Endothelial cell of umbilical vein (primary cell): ENCODE measurements around the gene PRKAR2B. TPM values are rescaled to one million over a fixed set of nuclear protein-coding genes. Genes with fewer than 3 reads are reported as not detected.

Experiments
- BruUV-seq: library from RNA; stranded (reverse); fragments of 400-500 nt; replicated peaks from 2 replicates; lab custom pipeline; 2021; lab: Mats Ljungman, UMichigan
- CTCF ChIA-PET: fragments of 300-600, 350-600 bp; sonication (Branson Sonifier 250); formaldehyde crosslinking; loops from one replicate; lab custom pipeline; 2021; ENCODE audit warnings: antibody characterized with exemption, inconsistent platforms; lab: Charles Lee
- POLR2A ChIA-PET: fragments of 300-600, 350-600 bp; sonication (Branson Sonifier 250); formaldehyde crosslinking; loops from one replicate; lab custom pipeline; 2021; ENCODE audit warnings: antibody characterized with exemption, inconsistent platforms; lab: Charles Lee
- DNase-seq: peaks from one replicate; pipeline ENCODE4 v3.0.0-alpha.2; 2011; ENCODE audit warnings: low read depth, low spot score
- FAIRE-seq: peaks from 2 replicates; lab custom pipeline; 2011; peaks lifted over from hg19 to GRCh38; lab: Jason Lieb, UNC
- H2AFZ ChIP-seq: 2 replicates; pipeline ENCODE4 v1.6.0; 2012; ENCODE audit warnings: low read depth, low read length, control low read depth, inconsistent platforms
- H3K27ac ChIP-seq: 2 replicates; pipeline ENCODE4 v1.5.1; 2011; ENCODE audit warnings: low read depth, mild to moderate bottlenecking, control low read depth, low read length, moderate library complexity; ENCODE audit not compliant: insufficient read depth
- H3K27me3 ChIP-seq, 2 experiments: 2 replicates each; pipeline versions ENCODE4 v1.6.0 to v1.6.1; 2011; ENCODE audit warnings: low read length in 2 of 2, mixed read lengths in 1 of 2; ENCODE audit not compliant: control insufficient read depth in 2 of 2, insufficient read depth in 2 of 2
- H3K36me3 ChIP-seq, 2 experiments: 2 replicates in 1 of 2; 3 replicates in 1 of 2; pipeline ENCODE4 v1.5.1; 2011; ENCODE audit warnings: low read length in 2 of 2, mild to moderate bottlenecking in 1 of 2, moderate library complexity in 1 of 2; ENCODE audit not compliant: control insufficient read depth in 2 of 2, insufficient read depth in 2 of 2; ENCODE audit errors: extremely low read depth in 1 of 2
- H3K4me1 ChIP-seq: 3 replicates; pipeline ENCODE4 v1.5.1; 2011; ENCODE audit warnings: mild to moderate bottlenecking, low read length; ENCODE audit not compliant: control insufficient read depth, insufficient read depth; ENCODE audit errors: extremely low read depth
- H3K4me2 ChIP-seq: 2 replicates; pipeline ENCODE4 v1.6.1; 2011; ENCODE audit warnings: low read length, control low read depth, mixed read lengths; ENCODE audit not compliant: insufficient read depth
- H3K4me3 ChIP-seq, 3 experiments: fragments of 200-600 bp in 1 of 3; sonication (generic), shearing (Covaris generic) in 1 of 3; replicated peaks in 1 of 3; 2 replicates each; pipeline ENCODE4 v1.5.1; 2011 to 2016; ENCODE audit warnings: control low read depth in 3 of 3, low read length in 3 of 3, mild to moderate bottlenecking in 2 of 3, inconsistent platforms in 1 of 3, low read depth in 1 of 3, moderate library complexity in 1 of 3; ENCODE audit not compliant: insufficient read depth in 1 of 3
- H3K79me2 ChIP-seq: 2 replicates; pipeline ENCODE4 v1.6.0; 2012; ENCODE audit warnings: low read length, inconsistent platforms; ENCODE audit not compliant: control insufficient read depth, insufficient read depth
- H3K9ac ChIP-seq: replicated peaks from 2 replicates; pipeline ENCODE3; 2011; ENCODE audit warnings: low read length, control low read depth; ENCODE audit not compliant: insufficient read depth; ENCODE audit errors: extremely low read depth
- H3K9me1 ChIP-seq: replicated peaks from 3 replicates; pipeline ENCODE4 v1.6.0; 2011; ENCODE audit warnings: mild to moderate bottlenecking, low read length; ENCODE audit not compliant: control insufficient read depth, insufficient read depth; ENCODE audit errors: extremely low read depth
- H3K9me3 ChIP-seq: replicated peaks from 2 replicates; pipeline ENCODE4 v1.5.1; 2012; ENCODE audit warnings: low read length, inconsistent platforms; ENCODE audit not compliant: control insufficient read depth, insufficient read depth
- H4K20me1 ChIP-seq: replicated peaks from 2 replicates; pipeline ENCODE3; 2011; ENCODE audit warnings: mild to moderate bottlenecking, low read length; ENCODE audit not compliant: control insufficient read depth, insufficient read depth; ENCODE audit errors: extremely low read depth
- CTCF ChIP-seq, 2 donors: IDR thresholded peaks; 1 replicate in 1 of 2; 2 replicates in 1 of 2; pipeline ENCODE4 v1.5.1; 2011; ENCODE audit warnings: low read length in 2 of 2, mild to moderate bottlenecking in 2 of 2, moderate library complexity in 2 of 2, control low read depth in 1 of 2, inconsistent platforms in 1 of 2, low read depth in 1 of 2; ENCODE audit not compliant: insufficient read depth in 1 of 2; ENCODE audit errors: extremely low read depth in 1 of 2
- EZH2 ChIP-seq: IDR thresholded peaks from 2 replicates; pipeline ENCODE4 v1.6.1; 2012; ENCODE audit warnings: borderline replicate concordance, low read depth, mild to moderate bottlenecking, moderate library complexity, low read length, inconsistent platforms; ENCODE audit not compliant: severe bottlenecking
- FOS ChIP-seq: IDR thresholded peaks from 2 replicates; pipeline ENCODE4 v1.6.1; 2011; ENCODE audit warnings: mild to moderate bottlenecking, low read length, moderate library complexity, borderline replicate concordance; ENCODE audit not compliant: insufficient read depth
- GATA2 ChIP-seq: IDR thresholded peaks from 2 replicates; pipeline ENCODE4 v1.7.0; 2011; ENCODE audit warnings: low read depth, mild to moderate bottlenecking, moderate library complexity, mixed read lengths, low read length; ENCODE audit not compliant: insufficient read length, insufficient read depth
- JUN ChIP-seq: IDR thresholded peaks from 2 replicates; pipeline ENCODE4 v1.6.1; 2011; ENCODE audit warnings: borderline replicate concordance, low read depth; ENCODE audit not compliant: insufficient read length, insufficient read depth
- MAX ChIP-seq: IDR thresholded peaks from 2 replicates; pipeline ENCODE4 v1.6.1; 2011; ENCODE audit not compliant: insufficient read depth, insufficient read length
- MYC ChIP-seq: IDR thresholded peaks from one replicate; pipeline ENCODE4 v1.6.1; 2011; ENCODE audit warnings: mild to moderate bottlenecking, low read depth, low read length
- POLR2A ChIP-seq: IDR thresholded peaks from 2 replicates; pipeline ENCODE4 v1.6.1; 2012; ENCODE audit warnings: low read depth, mild to moderate bottlenecking, control low read depth, low read length
- POLR2AphosphoS5 ChIP-seq: IDR thresholded peaks from 2 replicates; pipeline ENCODE4 v1.6.1; 2012; ENCODE audit warnings: low read depth, mild to moderate bottlenecking, control low read depth, low read length, moderate library complexity; ENCODE audit not compliant: insufficient read depth
- dilution Hi-C: fragments of 300-500 bp; cut with MboI; formaldehyde crosslinking; loops from one replicate; pipeline ENCODE4 v1.15.0; 2019; ENCODE audit warnings: low sequenced_read_pairs; ENCODE audit not compliant: extremely low pct_ligation_motif_present
- intact Hi-C: fragments of 100-400 bp; cut with micrococcal nuclease; formaldehyde crosslinking; loops from one replicate; pipeline ENCODE4 v1.10.0; 2022
- polyA plus RNA-seq, 4 experiments: library from polyadenylated mRNA; depleted of rRNA in 3 of 4; stranded (reverse) in 3 of 4; unstranded in 1 of 4; fragments of >200 nt; gene quantifications; 2 replicates each; pipeline versions ENCODE4 v1.2.1 to v1.2.3, GENCODE V29; 2011 to 2012; ENCODE audit warnings: missing spikeins in 1 of 4
- total RNA-seq: library from RNA; stranded (reverse); gene quantifications from 2 replicates; pipeline ENCODE4 v1.2.3, GENCODE V29; 2021

The PRKAR2B gene
- total and polyA plus RNA-seq, 2 donors (not counting 3 experiments of a cell fraction or from before 2014, with no cell fraction given), result 10.7 to 39.8 TPM

- H3K9me1 ChIP-seq, result no peaks in the 10 kb centered on the region
- no peak overlapping the region for H3K9ac ChIP-seq
Measured at GRCh38 chr7:107029764-107030286, 14.7 kb upstream of the PRKAR2B start.

More at GRCh38 chr7:107029764-107030286, 14.7 kb upstream of the PRKAR2B start:
- FAIRE-seq, result no peak
- Histone ChIP-seq H3K36me3 (no peaks in the 10 kb centered on the region), H3K79me2 (no peaks in the 10 kb centered on the region), H3K9me3 (no peaks in the 10 kb centered on the region), H3K4me2 (no peak overlapping the region), H2AFZ (no peak overlapping the region), H3K4me3 (no peak overlapping the region), H3K27me3 (no peaks in the 10 kb centered on the region), H3K4me1 (no peaks in the 10 kb centered on the region), H4K20me1 (no peaks in the 10 kb centered on the region), H3K27ac (no peak overlapping the region)
- DNase-seq, result no peak
- intact Hi-C loops (no loop called here), dilution Hi-C loops (no loop called here)
- TF ChIP-seq CTCF (IDR thresholded peaks at IDR 0.05; ENCODE audit: extremely low read depth in 1 of 2, insufficient read depth in 1 of 2, low read depth in 1 of 2, low read length in 2 of 2) (no peak), MAX (no peak), JUN (no peak), FOS (no peak), POLR2AphosphoS5 (no peak), MYC (no peak), POLR2A (no peak), GATA2 (no peak), EZH2 (no peak)
- POLR2A ChIA-PET, result no interaction called here
- CTCF ChIA-PET, result interaction anchor here (0.8 to 2.0 kb wide), 5 partner anchors 9 to 120 kb away, joined by 3 to 6 read pairs (median 4); no protein-coding TSS in a partner anchor
- no TSS peak for BruUV-seq
